A549 (cell line): ENCODE measurements around the gene CARMIL1. TPM values are rescaled to one million over a fixed set of nuclear protein-coding genes. Genes with fewer than 3 reads are reported as not detected.
"Not testable (repeated sequence)": the region's sequence is repeated elsewhere in the genome, so short reads cannot be mapped to it uniquely, and the experiment has no call there.

Experiments used
- ATAC-seq, 2 experiments: fragments of 200-7000 bp in 1 of 2; fragments of >200 bp in 1 of 2; cut with Nextera tagmentation in 1 of 2; cut with Tn5 transposase in 1 of 2; 3 replicates each; pipeline versions ENCODE4 v1.8.0 to v1.9.1; 2018 to 2020; ENCODE audit warnings: mild to moderate bottlenecking in 1 of 2, moderate library complexity in 1 of 2
- CTCF ChIA-PET: fragments of 300-600 bp; sonication (Branson Sonifier 250); formaldehyde crosslinking; extraction: SDS; loops from one replicate; lab custom pipeline; 2021; ENCODE audit warnings: antibody characterized with exemption, inconsistent platforms; lab: Yijun Ruan, JAX
- POLR2A ChIA-PET: fragments of 350-600 bp; formaldehyde crosslinking; extraction: SDS; loops from one replicate; lab custom pipeline; 2021; ENCODE audit warnings: antibody characterized with exemption, inconsistent platforms; lab: Yijun Ruan, JAX
- DNase-seq, 2 experiments: peaks; one replicate each; pipeline versions ENCODE4 v3.0.0 to v3.0.0-alpha.2; 2011 to 2016; ENCODE audit warnings: low read depth in 1 of 2, low spot score in 1 of 2
- FAIRE-seq: peaks from 2 replicates; lab custom pipeline; 2011; peaks lifted over from hg19 to GRCh38; lab: Jason Lieb, UNC
- H3K27ac ChIP-seq, 2 experiments: fragments of >200 bp; sonication (Bioruptor Twin); formaldehyde crosslinking; 3 replicates each; pipeline ENCODE4 v1.5.1; 2016 to 2017
- H3K4me1 ChIP-seq: fragments of >200 bp; sonication (Bioruptor Twin); formaldehyde crosslinking; 3 replicates; pipeline ENCODE4 v1.6.1; 2016
- H3K4me2 ChIP-seq: fragments of >200 bp; sonication (Bioruptor Twin); formaldehyde crosslinking; 3 replicates; pipeline ENCODE4 v1.6.1; 2016
- H3K4me3 ChIP-seq: fragments of >200 bp; sonication (Bioruptor Twin); formaldehyde crosslinking; 3 replicates; pipeline ENCODE4 v1.5.1; 2016
- H3K9me3 ChIP-seq: fragments of >200 bp; sonication (Bioruptor Twin); formaldehyde crosslinking; 3 replicates; pipeline ENCODE4 v1.6.1; 2016
- ATOH8 ChIP-seq: fragments of 250-450 bp; sonication (Bioruptor Pico); IDR thresholded peaks from 2 replicates; pipeline ENCODE4 v1.5.0; 2020; ENCODE audit warnings: low read depth, mild to moderate bottlenecking, moderate library complexity
- BHLHE40 ChIP-seq: IDR thresholded peaks from 2 replicates; pipeline ENCODE4 v1.6.1; 2012; ENCODE audit warnings: low read depth, low read length, inconsistent platforms
- CBX2 ChIP-seq: fragments of 200-600 bp; sonication (generic); IDR thresholded peaks from 2 replicates; pipeline ENCODE4 v1.6.1; 2016; ENCODE audit warnings: low read depth, mild to moderate bottlenecking, borderline replicate concordance
- CEBPB ChIP-seq, 2 experiments: fragments of >200 bp in 1 of 2; sonication (Bioruptor Twin) in 1 of 2; formaldehyde crosslinking in 1 of 2; IDR thresholded peaks; 2 replicates each; pipeline ENCODE4 v1.6.1; 2012 to 2016
- CTCF ChIP-seq: fragments of >200 bp; sonication (Bioruptor Twin); formaldehyde crosslinking; IDR thresholded peaks from 3 replicates; pipeline ENCODE4 v1.5.1; 2016
- E2F6 ChIP-seq: IDR thresholded peaks from 2 replicates; pipeline ENCODE4 v1.6.1; 2012; ENCODE audit warnings: low read depth, borderline replicate concordance
- EHF ChIP-seq: fragments of 250-450 bp; sonication (Bioruptor Pico); IDR thresholded peaks from 2 replicates; pipeline ENCODE4 v1.5.0; 2020; ENCODE audit warnings: mild to moderate bottlenecking
- FOSB ChIP-seq: fragments of 250-450 bp; sonication (Bioruptor Pico); IDR thresholded peaks from 2 replicates; pipeline ENCODE4 v1.5.0; 2020; ENCODE audit warnings: mild to moderate bottlenecking, moderate library complexity
- HEYL ChIP-seq: fragments of 250-450 bp; sonication (Bioruptor Pico); IDR thresholded peaks from 2 replicates; pipeline ENCODE4 v1.8.0; 2021; ENCODE audit warnings: mild to moderate bottlenecking, moderate library complexity
- HOXA7 ChIP-seq: fragments of 250-450 bp; sonication (Bioruptor Pico); IDR thresholded peaks from 2 replicates; pipeline ENCODE4 v1.5.0; 2020; ENCODE audit warnings: mild to moderate bottlenecking, moderate library complexity
- HOXB13 ChIP-seq: fragments of 250-450 bp; sonication (Bioruptor Pico); IDR thresholded peaks from 2 replicates; pipeline ENCODE4 v1.5.0; 2020; ENCODE audit warnings: low read depth, mild to moderate bottlenecking, moderate library complexity
- JUN ChIP-seq, 2 experiments: fragments of >200 bp; sonication (Bioruptor Twin); formaldehyde crosslinking; IDR thresholded peaks; 2 replicates in 1 of 2; 3 replicates in 1 of 2; pipeline ENCODE4 v1.6.1; 2016 to 2017
- KDM1A ChIP-seq: fragments of 200-600 bp; sonication (generic); IDR thresholded peaks from 2 replicates; pipeline ENCODE4 v1.6.1; 2016; ENCODE audit warnings: low read depth, mild to moderate bottlenecking
- KDM5A ChIP-seq: fragments of 200-600 bp; sonication (generic); IDR thresholded peaks from 2 replicates; pipeline ENCODE4 v1.6.1; 2016; ENCODE audit warnings: antibody characterized with exemption, mild to moderate bottlenecking
- NFE2L2 ChIP-seq: fragments of 150-350 bp; conservative IDR thresholded peaks from 2 replicates; pipeline ENCODE4 v1.6.1; 2014; ENCODE audit warnings: low read length
- PBX3 ChIP-seq: IDR thresholded peaks from 2 replicates; pipeline ENCODE4 v1.6.1; 2012
- REST ChIP-seq: fragments of 200-600 bp; sonication (generic); IDR thresholded peaks from 2 replicates; pipeline ENCODE4 v1.6.1; 2016; ENCODE audit warnings: antibody characterized with exemption, mild to moderate bottlenecking, moderate library complexity
- RFX5 ChIP-seq: fragments of 450-650 bp; IDR thresholded peaks from 2 replicates; pipeline ENCODE4 v1.7.1; 2014; ENCODE audit warnings: antibody characterized with exemption, mild to moderate bottlenecking, moderate library complexity
- SMC3 ChIP-seq: fragments of >200 bp; sonication (Bioruptor Twin); formaldehyde crosslinking; IDR thresholded peaks from 3 replicates; pipeline ENCODE4 v1.6.1; 2018; ENCODE audit warnings: inconsistent platforms
- ZFP36 ChIP-seq: fragments of 450-650 bp; IDR thresholded peaks from 2 replicates; pipeline ENCODE4 v1.6.1; 2014; ENCODE audit warnings: borderline replicate concordance; ENCODE audit not compliant: partially characterized antibody
- WGBS: methylation state at CpG from one replicate; pipeline ENCODE4 v1.1.6; 2017; ENCODE audit errors: missing lambda C conversion rate; 5-methylcytosine and 5-hydroxymethylcytosine counted together
- polyA plus RNA-seq, 4 experiments: library from polyadenylated mRNA; depleted of rRNA in 3 of 4; stranded (reverse); fragments of >200 nt; fragmentation: RNase III in 1 of 4; extraction: RNeasy Plus Mini Kit Qiagen cat#74134 plus additional on column Dnase treatment in 1 of 4; gene quantifications; 2 replicates in 3 of 4; 3 replicates in 1 of 4; pipeline ENCODE4 v1.2.3, GENCODE V29; 2011 to 2017

CARMIL1 gene
- polyA plus RNA-seq, 2 of the 4 experiments (the other 2 are of a cell fraction) = 11.5 to 11.8 TPM

- WGBS = 55% methylated on average over 1 of the region's 1 CpG
- H3K4me1 ChIP-seq = no peaks in the 10 kb centered on the region
- FAIRE-seq = no peak
- TF ChIP-seq HEYL = no peak
- no peak for TF ChIP-seq KDM1A
- no peak for TF ChIP-seq E2F6
- TF ChIP-seq PBX3 = no peak
- no peak for TF ChIP-seq SMC3
- no peak for TF ChIP-seq CEBPB (IDR thresholded peaks at IDR 0.05)
- no peak for TF ChIP-seq CTCF
- TF ChIP-seq REST = no peak
- TF ChIP-seq ATOH8 = no peak
- no peak for TF ChIP-seq KDM5A
- no peak for TF ChIP-seq EHF
- TF ChIP-seq HOXA7 (CRISPR knock-in tag) = no peak
- TF ChIP-seq RFX5 = no peak
- TF ChIP-seq HOXB13 (CRISPR knock-in tag) = no peak
- TF ChIP-seq NFE2L2 = no peak
- TF ChIP-seq CBX2 = no peak
- TF ChIP-seq BHLHE40 = no peak
- no peak for TF ChIP-seq FOSB (CRISPR knock-in tag)
- no peak for TF ChIP-seq ZFP36
- TF ChIP-seq JUN (IDR thresholded peaks at IDR 0.05) = no peak
- CTCF ChIA-PET = no interaction called here
- no peak overlapping the region for H3K4me3 ChIP-seq
- DNase-seq = no peak
- no peak overlapping the region for H3K4me2 ChIP-seq
- no peaks in the 10 kb centered on the region for H3K9me3 ChIP-seq
- ATAC-seq = no peak
- POLR2A ChIA-PET = no interaction called here
- H3K27ac ChIP-seq = no peak overlapping the region
Measured at GRCh38 chr6:25381077-25381476, 101.9 kb downstream of the CARMIL1 start.

- H3K4me1 ChIP-seq, ATAC-seq, DNase-seq, FAIRE-seq, H3K27ac ChIP-seq, H3K4me3 ChIP-seq, CTCF ChIA-PET, POLR2A ChIA-PET, H3K9me3 ChIP-seq, H3K4me2 ChIP-seq: not testable (repeated sequence)
- WGBS = 59% methylated on average over 8 of the region's 8 CpGs
Measured at GRCh38 chr6:25382476-25382875, 103.3 kb downstream of the CARMIL1 start.
